Neuronal stem cell (in vitro differentiated cells): ENCODE measurements around the gene IFNL4.

Experiments used
- DNase-seq: peaks from one replicate; pipeline ENCODE4 v3.0.0-alpha.2; 2013; ENCODE audit warnings: low spot score
- H2AFZ ChIP-seq: one replicate; pipeline ENCODE4 v1.6.1; 2013; ENCODE audit warnings: mild to moderate bottlenecking, low read length, inconsistent platforms
- H2AK5ac ChIP-seq: 2 replicates; pipeline ENCODE4 v1.6.1; 2013; ENCODE audit warnings: low read depth, mild to moderate bottlenecking, inconsistent platforms, low read length, moderate library complexity, mixed read lengths
- H2BK120ac ChIP-seq: 2 replicates; pipeline ENCODE4 v1.6.1; 2013; ENCODE audit warnings: low read depth, mild to moderate bottlenecking, inconsistent platforms, low read length, moderate library complexity, mixed read lengths
- H2BK12ac ChIP-seq: one replicate; pipeline ENCODE4 v1.6.1; 2013; ENCODE audit warnings: low read length, inconsistent platforms
- H2BK15ac ChIP-seq: 2 replicates; pipeline ENCODE4 v1.6.1; 2013; ENCODE audit warnings: mild to moderate bottlenecking, low read length, inconsistent platforms, mixed read lengths
- H2BK5ac ChIP-seq: one replicate; pipeline ENCODE4 v1.6.1; 2013; ENCODE audit warnings: inconsistent platforms, mild to moderate bottlenecking, low read length, moderate library complexity
- H3K14ac ChIP-seq: one replicate; pipeline ENCODE4 v1.6.1; 2013; ENCODE audit warnings: low read length, inconsistent platforms
- H3K18ac ChIP-seq: 2 replicates; pipeline ENCODE4 v1.6.1; 2013; ENCODE audit warnings: low read length, inconsistent platforms
- H3K23ac ChIP-seq: 2 replicates; pipeline ENCODE4 v1.6.1; 2013; ENCODE audit warnings: low read depth, mild to moderate bottlenecking, mixed read lengths, low read length, inconsistent platforms; ENCODE audit not compliant: poor library complexity
- H3K27ac ChIP-seq: replicated peaks from 3 replicates; pipeline ENCODE4 v1.5.1; 2013; ENCODE audit warnings: low read length, inconsistent platforms
- H3K27me3 ChIP-seq, 3 experiments: 2 replicates each; pipeline ENCODE4 v1.6.1; 2013; ENCODE audit warnings: low read length in 3 of 3, mild to moderate bottlenecking in 2 of 3, inconsistent platforms in 1 of 3, low read depth in 1 of 3, mixed read lengths in 1 of 3, moderate library complexity in 1 of 3; ENCODE audit not compliant: control insufficient read depth in 3 of 3, insufficient read depth in 3 of 3
- H3K36me3 ChIP-seq, 2 donors: replicated peaks in 1 of 2; 2 replicates each; pipeline ENCODE4 v1.6.1; 2013; ENCODE audit warnings: low read length in 2 of 2; ENCODE audit not compliant: control insufficient read depth in 2 of 2, insufficient read depth in 2 of 2
- H3K4ac ChIP-seq: 2 replicates; pipeline ENCODE4 v1.6.1; 2013; ENCODE audit warnings: inconsistent platforms, mild to moderate bottlenecking, low read length, moderate library complexity
- H3K4me1 ChIP-seq, 2 donors: 1 replicate in 1 of 2; 2 replicates in 1 of 2; pipeline ENCODE4 v1.6.1; 2013; ENCODE audit warnings: low read length in 2 of 2, low read depth in 1 of 2; ENCODE audit not compliant: control insufficient read depth in 2 of 2, insufficient read depth in 1 of 2
- H3K4me2 ChIP-seq: one replicate; pipeline ENCODE4 v1.6.1; 2013; ENCODE audit warnings: mild to moderate bottlenecking, low read length, inconsistent platforms; ENCODE audit not compliant: insufficient read depth, poor library complexity, severe bottlenecking
- H3K4me3 ChIP-seq, 2 donors: 2 replicates each; pipeline ENCODE4 v1.5.1; 2013; ENCODE audit warnings: low read length in 2 of 2, mild to moderate bottlenecking in 2 of 2, inconsistent platforms in 1 of 2, moderate library complexity in 1 of 2
- H3K79me1 ChIP-seq: one replicate; pipeline ENCODE4 v1.6.1; 2013; ENCODE audit warnings: low read depth, mild to moderate bottlenecking, inconsistent platforms, low read length, moderate library complexity
- H3K9ac ChIP-seq: one replicate; pipeline ENCODE4 v1.6.1; 2013; ENCODE audit warnings: mild to moderate bottlenecking, low read depth, low read length, inconsistent platforms; ENCODE audit not compliant: poor library complexity
- H3K9me3 ChIP-seq, 2 donors: replicated peaks in 1 of 2; 2 replicates each; pipeline versions ENCODE3 to v1.6.1; 2013; ENCODE audit warnings: low read length in 2 of 2, mild to moderate bottlenecking in 2 of 2, inconsistent platforms in 1 of 2, low read depth in 1 of 2, mixed read lengths in 1 of 2, moderate library complexity in 1 of 2; ENCODE audit not compliant: control insufficient read depth in 2 of 2, insufficient read depth in 1 of 2
- H4K8ac ChIP-seq: one replicate; pipeline ENCODE4 v1.6.1; 2013; ENCODE audit warnings: low read depth, mild to moderate bottlenecking, inconsistent platforms, low read length, moderate library complexity
- H4K91ac ChIP-seq: one replicate; pipeline ENCODE4 v1.6.1; 2013; ENCODE audit warnings: low read length, low read depth, mild to moderate bottlenecking, inconsistent platforms; ENCODE audit not compliant: poor library complexity
- WGBS, 2 donors: extraction: QIAGEN DNeasy Blood & Tissue Kit; methylation state at CpG; one replicate each; pipeline ENCODE4 v1.1.7; 2013; ENCODE audit warnings: missing lambda C conversion rate in 2 of 2, mixed read lengths in 1 of 2; ENCODE audit not compliant: insufficient read length in 2 of 2, insufficient replicate concordance in 1 of 2; ENCODE audit errors: extremely low coverage in 2 of 2; 5-methylcytosine and 5-hydroxymethylcytosine counted together

IFNL4 gene

DNA sequence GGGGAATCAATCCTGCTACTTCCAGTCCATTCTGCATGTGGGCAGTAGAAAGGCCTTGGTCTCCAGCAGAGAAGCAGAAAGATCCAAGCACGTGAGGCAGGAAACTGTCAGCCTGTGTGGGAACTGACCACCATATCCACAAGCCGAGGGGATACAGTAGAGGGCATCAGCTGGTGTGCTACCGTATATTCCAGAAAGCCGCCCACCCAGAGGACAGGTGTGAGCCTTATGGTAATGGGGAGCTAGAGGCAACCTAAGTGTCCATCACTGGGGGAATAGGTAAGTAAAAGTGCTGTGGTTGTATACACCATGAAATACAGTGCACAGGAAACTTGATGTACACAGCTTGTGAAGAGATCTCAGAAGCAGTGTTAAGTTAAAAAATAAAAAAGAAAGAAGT lies 44.7 kb upstream of the IFNL4 start:
- WGBS, 2 donors = no CpG with 5 or more reads among the region's 4 CpGs
- no peak overlapping the region for H2AK5ac ChIP-seq
- H2BK12ac ChIP-seq = no peak overlapping the region
- H4K8ac ChIP-seq = no peak overlapping the region
- H2BK120ac ChIP-seq = no peak overlapping the region
- no peak overlapping the region for H3K18ac ChIP-seq
- H3K4ac ChIP-seq = no peak overlapping the region
- DNase-seq = no peak
- H4K91ac ChIP-seq = no peak overlapping the region
- H3K4me2 ChIP-seq = no peak overlapping the region
- peak overlapping the region; percentile 11 for H2AFZ ChIP-seq
- no peak overlapping the region for H3K4me3 ChIP-seq
- H3K27ac ChIP-seq = no peak overlapping the region
- no peak overlapping the region for H2BK15ac ChIP-seq
- H3K14ac ChIP-seq = no peak overlapping the region
- H3K4me1 ChIP-seq = no peaks in the 10 kb centered on the region
- H3K79me1 ChIP-seq = no peaks in the 10 kb centered on the region
- no peak overlapping the region for H3K23ac ChIP-seq
- no peak overlapping the region for H3K9ac ChIP-seq
- no peak overlapping the region for H2BK5ac ChIP-seq
- peaks cover 0 to 38% (median 6%) of the 10 kb centered on the region in 3 experiments for H3K27me3 ChIP-seq
- no peaks in the 10 kb centered on the region for H3K36me3 ChIP-seq
- H3K9me3 ChIP-seq = no peaks in the 10 kb centered on the region

DNA sequence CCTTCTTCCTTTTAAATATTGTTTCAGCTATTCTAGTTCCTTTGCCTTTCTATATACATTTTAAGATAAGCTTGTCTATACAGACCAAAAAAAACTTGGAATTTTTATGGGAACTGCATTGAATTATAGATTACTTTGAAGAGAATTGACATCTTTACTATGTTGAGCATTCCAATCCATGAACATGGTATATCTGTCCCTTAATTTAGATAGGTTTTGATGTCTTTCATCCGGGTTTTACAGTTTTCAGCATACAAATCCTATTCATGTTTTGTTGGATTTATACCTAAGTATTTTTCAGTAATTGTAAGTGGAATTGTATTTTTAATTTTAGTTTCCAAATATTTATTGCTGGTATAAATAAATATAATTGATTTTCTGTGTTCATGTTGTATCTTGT lies 35.4 kb upstream of the IFNL4 start:
- no peak overlapping the region for H2BK120ac ChIP-seq
- no peak overlapping the region for H3K4me3 ChIP-seq
- H3K36me3 ChIP-seq = no peaks in the 10 kb centered on the region
- H3K9ac ChIP-seq = no peak overlapping the region
- H3K4me2 ChIP-seq = no peak overlapping the region
- H3K23ac ChIP-seq = no peak overlapping the region
- H3K4me1 ChIP-seq = no peaks in the 10 kb centered on the region
- no peak overlapping the region for H2BK5ac ChIP-seq
- no peak overlapping the region for H4K8ac ChIP-seq
- H3K4ac ChIP-seq = no peak overlapping the region
- H3K14ac ChIP-seq = no peak overlapping the region
- H2BK15ac ChIP-seq = no peak overlapping the region
- H3K27ac ChIP-seq = no peak overlapping the region
- H4K91ac ChIP-seq = no peak overlapping the region
- no peak overlapping the region for H2BK12ac ChIP-seq
- WGBS, 2 donors = no CpG with 5 or more reads among the region's 1 CpG
- H3K27me3 ChIP-seq = peaks cover 0 to 7% (median 0%) of the 10 kb centered on the region in 3 experiments
- no peak overlapping the region for H2AFZ ChIP-seq
- H3K18ac ChIP-seq = no peak overlapping the region
- H3K9me3 ChIP-seq = peaks cover 0 to 5% of the 10 kb centered on the region in 2 donors
- no peak overlapping the region for H2AK5ac ChIP-seq
- no peak for DNase-seq
- H3K79me1 ChIP-seq = no peaks in the 10 kb centered on the region

DNA sequence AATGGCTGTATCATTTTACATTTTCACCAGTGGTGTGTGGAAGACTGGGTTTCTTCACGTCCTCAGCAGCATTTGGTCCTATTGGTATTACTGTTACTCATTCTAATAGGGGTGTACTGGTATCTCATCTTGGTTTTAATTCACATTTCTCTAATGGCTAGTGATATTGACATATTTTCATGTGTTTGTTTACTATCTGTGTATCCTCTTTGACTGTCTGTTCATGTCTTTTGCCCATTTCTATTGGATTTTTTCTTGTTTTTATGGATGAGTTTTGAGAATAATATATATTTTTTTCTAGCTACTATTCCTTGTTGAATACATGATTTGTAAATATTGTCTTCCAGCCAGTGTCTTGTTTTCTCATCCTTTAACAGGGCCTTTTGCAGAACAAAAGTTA lies 33.4 kb upstream of the IFNL4 start:
- Histone ChIP-seq H2BK120ac (no peak overlapping the region), H3K9me3 (peaks cover 0 to 5% of the 10 kb centered on the region in 2 donors), H2AK5ac (no peak overlapping the region), H3K4me2 (no peak overlapping the region), H3K9ac (no peak overlapping the region), H3K14ac (no peak overlapping the region), H3K27ac (no peak overlapping the region), H2BK12ac (no peak overlapping the region), H3K4me3 (no peak overlapping the region), H2BK5ac (no peak overlapping the region), H3K23ac (no peak overlapping the region), H3K27me3 (peaks cover 0 to 13% (median 0%) of the 10 kb centered on the region in 3 experiments), H3K79me1 (no peaks in the 10 kb centered on the region), H4K91ac (no peak overlapping the region), H3K4ac (no peak overlapping the region), H3K4me1 (no peaks in the 10 kb centered on the region), H2BK15ac (no peak overlapping the region), H3K36me3 (no peaks in the 10 kb centered on the region), H2AFZ (no peak overlapping the region), H3K18ac (no peak overlapping the region), H4K8ac (no peak overlapping the region)
- WGBS, 2 donors = no CpG with 5 or more reads among the region's 1 CpG
- DNase-seq = no peak

DNA sequence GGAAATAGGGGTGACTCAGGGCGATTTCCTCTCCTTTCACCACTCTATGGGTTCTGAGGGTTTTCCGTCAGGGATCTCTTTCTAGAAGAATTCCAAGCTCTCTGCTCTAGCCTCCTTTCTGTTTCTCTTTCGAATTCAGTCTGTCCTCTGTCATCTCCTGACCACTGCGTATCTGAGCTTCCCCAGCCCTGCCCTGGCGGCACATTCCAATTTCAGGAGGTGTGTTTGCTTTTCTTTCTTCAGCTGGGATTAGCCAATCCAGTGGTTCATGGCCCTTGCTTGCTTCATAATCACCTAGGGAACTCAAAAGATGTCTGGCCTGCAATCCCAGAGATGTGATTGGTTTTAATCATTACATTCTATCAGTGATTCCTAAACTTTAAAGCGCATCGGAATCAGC lies 28.9 kb upstream of the IFNL4 start:
- Histone ChIP-seq H2BK12ac (no peak overlapping the region), H3K27me3 (peaks cover 0 to 26% (median 0%) of the 10 kb centered on the region in 3 experiments), H3K4me3 (no peak overlapping the region), H3K9ac (no peak overlapping the region), H3K4me1 (no peaks in the 10 kb centered on the region), H2BK15ac (no peak overlapping the region), H3K14ac (no peak overlapping the region), H2AFZ (no peak overlapping the region), H3K4ac (no peak overlapping the region), H3K4me2 (no peak overlapping the region), H3K27ac (no peak overlapping the region), H4K8ac (no peak overlapping the region), H2BK5ac (no peak overlapping the region), H3K9me3 (peaks cover 0 to 5% of the 10 kb centered on the region in 2 donors), H3K79me1 (no peaks in the 10 kb centered on the region), H2AK5ac (no peak overlapping the region), H4K91ac (no peak overlapping the region), H3K36me3 (no peaks in the 10 kb centered on the region), H2BK120ac (no peak overlapping the region), H3K23ac (no peak overlapping the region), H3K18ac (no peak overlapping the region)
- no peak for DNase-seq
- WGBS, 2 donors = no CpG with 5 or more reads among the region's 7 CpGs
